Neural progenitor cell (in vitro differentiated cells): Measurements from ENCODE around the gene PCDH9. TPM values are rescaled to one million over a fixed set of nuclear protein-coding genes. Genes with fewer than 3 reads are reported as not detected.
A peak's percentile ranks its signal among the peaks of the same experiment; 100 is the strongest.

Experiments
- DNase-seq: peaks from one replicate; pipeline ENCODE4 v3.0.0-alpha.2; 2016; ENCODE audit warnings: low spot score
- H2AFZ ChIP-seq: fragments of 200-600 bp; sonication (generic); replicated peaks from 2 replicates; pipeline ENCODE4 v1.6.1; 2016; ENCODE audit warnings: antibody characterized with exemption
- H3F3A ChIP-seq: fragments of 200-600 bp; sonication (generic); 2 replicates; pipeline ENCODE4 v1.6.1; 2016; ENCODE audit warnings: antibody characterized with exemption, low read depth
- H3K27ac ChIP-seq: fragments of 200-600 bp; sonication (generic); 2 replicates; pipeline ENCODE4 v1.5.1; 2016; ENCODE audit warnings: mild to moderate bottlenecking
- H3K27me3 ChIP-seq: fragments of 200-600 bp; sonication (generic); 2 replicates; pipeline ENCODE4 v1.6.1; 2016; ENCODE audit warnings: mild to moderate bottlenecking, moderate library complexity
- H3K36me3 ChIP-seq: fragments of 200-600 bp; sonication (generic); 2 replicates; pipeline ENCODE4 v1.5.1; 2016
- H3K4me1 ChIP-seq: fragments of 200-600 bp; sonication (generic); 2 replicates; pipeline ENCODE4 v1.6.1; 2016; ENCODE audit warnings: mixed run types
- H3K4me2 ChIP-seq: fragments of 200-600 bp; sonication (generic); 2 replicates; pipeline ENCODE4 v1.6.1; 2016
- H3K4me3 ChIP-seq: fragments of 200-600 bp; sonication (generic); 2 replicates; pipeline ENCODE4 v1.5.1; 2016
- H3K79me2 ChIP-seq: fragments of 200-600 bp; sonication (generic); 2 replicates; pipeline ENCODE4 v1.6.1; 2016; ENCODE audit warnings: low read depth
- H3K9ac ChIP-seq: fragments of 200-600 bp; sonication (generic); 2 replicates; pipeline ENCODE4 v1.6.1; 2016
- H3K9me3 ChIP-seq: fragments of 200-600 bp; sonication (generic); 2 replicates; pipeline ENCODE4 v1.5.1; 2016; ENCODE audit warnings: low read depth
- H4K20me1 ChIP-seq: fragments of 200-600 bp; sonication (generic); 2 replicates; pipeline ENCODE4 v1.6.1; 2016; ENCODE audit warnings: low read depth
- H3K27ac Mint-ChIP-seq: 3 replicates; pipeline ENCODE4 v1.8.0; 2021; ENCODE audit warnings: mixed read lengths
- H3K27me3 Mint-ChIP-seq: 2 replicates; pipeline ENCODE4 v1.8.0; 2022; ENCODE audit warnings: low read depth, mild to moderate bottlenecking, inconsistent platforms, moderate library complexity, mixed read lengths; ENCODE audit not compliant: insufficient read depth
- H3K36me3 Mint-ChIP-seq: 3 replicates; pipeline ENCODE4 v1.8.0; 2021; ENCODE audit warnings: mixed read lengths
- H3K4me1 Mint-ChIP-seq: 3 replicates; pipeline ENCODE4 v1.8.0; 2021; ENCODE audit warnings: mixed read lengths
- H3K4me3 Mint-ChIP-seq: 3 replicates; pipeline ENCODE4 v1.8.0; 2021; ENCODE audit warnings: mild to moderate bottlenecking, moderate library complexity, mixed read lengths
- H3K9me3 Mint-ChIP-seq: 3 replicates; pipeline ENCODE4 v1.8.0; 2020; ENCODE audit warnings: mixed read lengths
- EZH2 ChIP-seq: fragments of 200-600 bp; sonication (generic); IDR thresholded peaks from 2 replicates; pipeline ENCODE4 v1.6.1; 2017; ENCODE audit warnings: antibody characterized with exemption, mild to moderate bottlenecking, moderate library complexity
- EZH2phosphoT487 ChIP-seq: fragments of 200-600 bp; sonication (generic); IDR thresholded peaks from 2 replicates; pipeline ENCODE4 v1.6.1; 2017; ENCODE audit warnings: antibody characterized with exemption
- total RNA-seq: library from RNA; depleted of rRNA; stranded (reverse); fragments of >200 nt; gene quantifications from 2 replicates; pipeline ENCODE4 v1.2.3, GENCODE V29; 2015; ENCODE audit warnings: low replicate concordance
- TF ChIP-seq, protein P1 (sequence below): fragments of 200-600 bp; sonication (generic); IDR thresholded peaks from 2 replicates; pipeline ENCODE4 v1.5.1; 2017; ENCODE audit warnings: antibody characterized with exemption, mild to moderate bottlenecking

Gene PCDH9
- total RNA-seq, 1 donor from 2014 or later, result 0.24 TPM

DNA sequence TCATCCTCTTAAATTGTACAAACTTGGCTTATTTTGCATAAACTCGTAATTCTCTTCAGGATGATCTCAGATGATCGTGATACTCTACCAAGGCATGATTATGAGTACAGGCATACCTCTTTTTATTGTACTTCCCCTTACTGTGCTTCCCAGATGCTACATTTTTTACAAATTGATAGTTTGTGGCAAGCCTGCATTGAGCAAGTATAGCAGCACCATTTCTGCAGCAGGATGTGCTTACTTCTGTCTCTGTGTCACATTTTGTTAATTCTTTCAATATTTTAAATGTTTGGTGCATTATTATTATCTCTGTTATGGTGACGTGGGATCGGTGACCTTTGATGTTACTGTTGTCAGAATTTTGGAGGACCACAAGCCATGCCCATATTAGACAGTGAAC, 752.3 kb downstream of the PCDH9 start:
- Mint-ChIP-seq H3K4me3 (no peak overlapping the region), H3K36me3 (no peaks in the 10 kb centered on the region)
- no peak for TF ChIP-seq EZH2phosphoT487
- TF ChIP-seq, protein P1, sequence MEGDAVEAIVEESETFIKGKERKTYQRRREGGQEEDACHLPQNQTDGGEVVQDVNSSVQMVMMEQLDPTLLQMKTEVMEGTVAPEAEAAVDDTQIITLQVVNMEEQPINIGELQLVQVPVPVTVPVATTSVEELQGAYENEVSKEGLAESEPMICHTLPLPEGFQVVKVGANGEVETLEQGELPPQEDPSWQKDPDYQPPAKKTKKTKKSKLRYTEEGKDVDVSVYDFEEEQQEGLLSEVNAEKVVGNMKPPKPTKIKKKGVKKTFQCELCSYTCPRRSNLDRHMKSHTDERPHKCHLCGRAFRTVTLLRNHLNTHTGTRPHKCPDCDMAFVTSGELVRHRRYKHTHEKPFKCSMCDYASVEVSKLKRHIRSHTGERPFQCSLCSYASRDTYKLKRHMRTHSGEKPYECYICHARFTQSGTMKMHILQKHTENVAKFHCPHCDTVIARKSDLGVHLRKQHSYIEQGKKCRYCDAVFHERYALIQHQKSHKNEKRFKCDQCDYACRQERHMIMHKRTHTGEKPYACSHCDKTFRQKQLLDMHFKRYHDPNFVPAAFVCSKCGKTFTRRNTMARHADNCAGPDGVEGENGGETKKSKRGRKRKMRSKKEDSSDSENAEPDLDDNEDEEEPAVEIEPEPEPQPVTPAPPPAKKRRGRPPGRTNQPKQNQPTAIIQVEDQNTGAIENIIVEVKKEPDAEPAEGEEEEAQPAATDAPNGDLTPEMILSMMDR, result no peak
- TF ChIP-seq EZH2, result no peak

DNA sequence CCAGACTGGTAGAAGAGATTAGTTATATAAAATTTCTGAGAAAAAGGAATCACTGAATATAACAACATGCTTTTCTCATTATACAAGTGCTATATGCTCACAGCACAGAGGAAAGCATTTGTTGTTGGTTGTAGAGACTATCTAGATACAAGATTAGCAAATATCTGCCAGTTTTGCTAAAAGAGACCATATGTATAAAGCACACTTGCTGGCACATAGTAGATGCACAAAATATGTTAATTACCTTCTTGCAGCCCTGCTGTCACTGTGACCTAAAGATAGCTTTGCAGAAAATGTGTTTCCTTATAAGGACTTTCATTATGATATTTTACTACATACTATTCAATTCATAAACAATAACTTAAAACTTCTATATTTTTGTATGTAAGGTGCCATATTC, 755.1 kb downstream of the PCDH9 start:
- Histone ChIP-seq H3K27ac (no peak overlapping the region), H3K9ac (no peak overlapping the region), H2AFZ (no peak overlapping the region), H3K4me3 (no peak overlapping the region), H3F3A (no peaks in the 10 kb centered on the region), H3K9me3 (no peaks in the 10 kb centered on the region), H3K79me2 (no peaks in the 10 kb centered on the region), H3K4me2 (no peak overlapping the region), H4K20me1 (no peaks in the 10 kb centered on the region), H3K4me1 (no peaks in the 10 kb centered on the region), H3K36me3 (no peaks in the 10 kb centered on the region), H3K27me3 (no peaks in the 10 kb centered on the region)
- Mint-ChIP-seq H3K4me3 (no peak overlapping the region), H3K36me3 (no peaks in the 10 kb centered on the region), H3K9me3 (no peaks in the 10 kb centered on the region), H3K27ac (no peak overlapping the region), H3K27me3 (no peaks in the 10 kb centered on the region), H3K4me1 (no peaks in the 10 kb centered on the region)
- no peak for DNase-seq
- TF ChIP-seq, protein P1, result no peak
- TF ChIP-seq EZH2 (no peak), EZH2phosphoT487 (no peak)

More for the DNA sequence above, 752.3 kb downstream of the PCDH9 start:
- no peaks in the 10 kb centered on the region for H3F3A ChIP-seq
- H3K4me3 ChIP-seq, result no peak overlapping the region
- H3K27me3 Mint-ChIP-seq, result no peaks in the 10 kb centered on the region
- H3K4me1 Mint-ChIP-seq, result no peaks in the 10 kb centered on the region
- no peaks in the 10 kb centered on the region for H3K4me1 ChIP-seq
- H3K9me3 ChIP-seq, result no peaks in the 10 kb centered on the region
- no peak for DNase-seq
- no peak overlapping the region for H3K4me2 ChIP-seq
- no peak overlapping the region for H3K9ac ChIP-seq
- no peak overlapping the region for H3K27ac Mint-ChIP-seq
- no peak overlapping the region for H2AFZ ChIP-seq
- no peaks in the 10 kb centered on the region for H3K27me3 ChIP-seq
- H3K9me3 Mint-ChIP-seq, result no peaks in the 10 kb centered on the region
- no peaks in the 10 kb centered on the region for H4K20me1 ChIP-seq
- no peaks in the 10 kb centered on the region for H3K79me2 ChIP-seq
- no peak overlapping the region for H3K27ac ChIP-seq
- no peaks in the 10 kb centered on the region for H3K36me3 ChIP-seq

DNA sequence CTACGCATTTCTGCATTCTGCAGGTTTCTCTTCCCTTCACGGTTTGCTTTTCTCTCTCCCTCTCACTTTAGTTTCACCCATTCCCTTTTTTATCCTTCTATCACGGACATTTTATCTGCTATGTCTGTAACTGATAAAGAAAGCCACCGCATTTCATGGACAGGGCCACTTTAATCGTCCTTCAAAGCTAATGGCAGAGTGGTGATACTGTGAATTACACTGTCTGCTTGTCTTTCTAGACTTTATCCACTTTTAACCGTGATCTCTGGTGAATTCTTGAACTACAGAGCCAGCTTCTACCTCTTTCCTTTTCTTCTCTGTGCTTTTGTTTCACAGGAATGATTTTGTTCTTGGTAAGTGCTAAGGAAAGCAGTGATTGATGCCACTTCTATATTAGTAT, 760.4 kb downstream of the PCDH9 start:
- Histone ChIP-seq H3K4me2 (no peak overlapping the region), H3K79me2 (no peaks in the 10 kb centered on the region), H3K9me3 (no peaks in the 10 kb centered on the region), H3K4me3 (no peak overlapping the region), H3K27ac (no peak overlapping the region), H3K9ac (no peak overlapping the region), H2AFZ (peak overlapping the region; percentile 36), H4K20me1 (no peaks in the 10 kb centered on the region), H3K36me3 (no peaks in the 10 kb centered on the region), H3K27me3 (no peaks in the 10 kb centered on the region), H3K4me1 (no peaks in the 10 kb centered on the region), H3F3A (no peaks in the 10 kb centered on the region)
- H3K27me3 Mint-ChIP-seq, result no peaks in the 10 kb centered on the region
- no peak overlapping the region for H3K4me3 Mint-ChIP-seq
- TF ChIP-seq, protein P1, result no peak
- TF ChIP-seq EZH2 (no peak), EZH2phosphoT487 (no peak)
- H3K27ac Mint-ChIP-seq, result no peak overlapping the region
- no peak for DNase-seq
- H3K9me3 Mint-ChIP-seq, result no peaks in the 10 kb centered on the region
- H3K4me1 Mint-ChIP-seq, result no peaks in the 10 kb centered on the region
- H3K36me3 Mint-ChIP-seq, result no peaks in the 10 kb centered on the region

DNA sequence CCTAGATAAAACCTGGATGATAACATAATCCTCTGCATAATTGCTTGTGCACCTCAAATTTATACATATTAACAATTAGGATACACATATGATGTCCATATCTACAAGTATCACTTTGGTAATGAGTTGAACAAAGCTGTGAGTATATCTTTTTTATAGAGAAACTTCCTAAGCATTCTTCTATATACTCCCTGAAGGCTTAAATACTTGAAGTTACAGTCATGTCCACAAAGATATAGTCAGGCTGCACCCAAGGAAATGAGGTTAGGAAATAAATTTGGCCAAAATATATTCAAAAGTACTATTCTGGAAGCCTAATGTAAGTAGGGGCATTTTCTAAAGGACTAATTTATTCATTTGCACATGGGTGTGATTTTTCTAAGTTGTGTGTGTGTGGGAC, 761.5 kb downstream of the PCDH9 start:
- Histone ChIP-seq H3K4me1 (no peaks in the 10 kb centered on the region), H3K9me3 (no peaks in the 10 kb centered on the region), H3K4me3 (no peak overlapping the region), H4K20me1 (no peaks in the 10 kb centered on the region), H3K27me3 (no peaks in the 10 kb centered on the region), H3F3A (no peaks in the 10 kb centered on the region), H3K36me3 (no peaks in the 10 kb centered on the region), H3K79me2 (no peaks in the 10 kb centered on the region), H3K4me2 (no peak overlapping the region), H2AFZ (no peak overlapping the region), H3K27ac (no peak overlapping the region), H3K9ac (no peak overlapping the region)
- no peaks in the 10 kb centered on the region for H3K9me3 Mint-ChIP-seq
- TF ChIP-seq EZH2 (no peak), EZH2phosphoT487 (no peak)
- no peaks in the 10 kb centered on the region for H3K27me3 Mint-ChIP-seq
- no peak overlapping the region for H3K27ac Mint-ChIP-seq
- H3K36me3 Mint-ChIP-seq, result no peaks in the 10 kb centered on the region
- no peak overlapping the region for H3K4me3 Mint-ChIP-seq
- DNase-seq, result no peak
- no peaks in the 10 kb centered on the region for H3K4me1 Mint-ChIP-seq
